CD4-positive, alpha-beta memory T cell (primary cell): ENCODE results near the gene VTA1. TPM values are rescaled to one million over a fixed set of nuclear protein-coding genes. Genes with fewer than 3 reads are reported as not detected.

Source experiments
- CTCF ChIA-PET: fragments of 350-600 bp; sonication (Branson Sonifier 250); formaldehyde crosslinking; loops from one replicate; lab custom pipeline; 2021; ENCODE audit warnings: inconsistent platforms; ENCODE audit not compliant: partially characterized antibody; lab: Charles Lee
- POLR2A ChIA-PET: fragments of 350-600 bp; sonication (Branson Sonifier 250); formaldehyde crosslinking; loops from one replicate; lab custom pipeline; 2021; ENCODE audit not compliant: partially characterized antibody; lab: Charles Lee
- DNase-seq, 5 donors: peaks; one replicate each; pipeline versions ENCODE4 v3.0.0 to v3.0.0-alpha.2; 2020 to 2022; ENCODE audit warnings: mixed read lengths in 1 of 5
- H3K27ac ChIP-seq: one replicate; pipeline ENCODE4 v1.7.0; 2013; ENCODE audit warnings: low read depth, low read length
- H3K27me3 ChIP-seq: 2 replicates; pipeline ENCODE4 v1.7.0; 2013; ENCODE audit warnings: mild to moderate bottlenecking, low read length, moderate library complexity; ENCODE audit not compliant: insufficient read depth
- H3K36me3 ChIP-seq: 2 replicates; pipeline ENCODE4 v1.7.0; 2013; ENCODE audit warnings: mild to moderate bottlenecking, low read length, moderate library complexity; ENCODE audit not compliant: insufficient read depth
- H3K4me1 ChIP-seq: 2 replicates; pipeline ENCODE4 v1.7.0; 2013; ENCODE audit warnings: mild to moderate bottlenecking, low read length, moderate library complexity; ENCODE audit not compliant: insufficient read depth
- H3K4me3 ChIP-seq, 2 donors: one replicate each; pipeline ENCODE4 v1.7.0; 2013; ENCODE audit warnings: low read length in 2 of 2, mild to moderate bottlenecking in 1 of 2
- H3K9me3 ChIP-seq, 2 donors: one replicate each; pipeline ENCODE4 v1.7.0; 2013; ENCODE audit warnings: low read length in 2 of 2, control low read depth in 1 of 2; ENCODE audit not compliant: control insufficient read depth in 1 of 2
- H3K27ac Mint-ChIP-seq, 7 donors: one replicate each; pipeline ENCODE4 v1.8.0; 2020 to 2021; ENCODE audit warnings: mixed read lengths in 7 of 7, mild to moderate bottlenecking in 6 of 7, inconsistent platforms in 3 of 7, moderate library complexity in 3 of 7
- H3K27me3 Mint-ChIP-seq, 2 donors: one replicate each; pipeline ENCODE4 v1.8.0; 2020 to 2021; ENCODE audit warnings: mixed read lengths in 2 of 2
- H3K36me3 Mint-ChIP-seq, 2 donors: one replicate each; pipeline ENCODE4 v1.8.0; 2020 to 2021; ENCODE audit warnings: mixed read lengths in 2 of 2, inconsistent platforms in 1 of 2, mild to moderate bottlenecking in 1 of 2
- H3K4me1 Mint-ChIP-seq, 4 donors: one replicate each; pipeline ENCODE4 v1.8.0; 2020 to 2021; ENCODE audit warnings: mixed read lengths in 4 of 4, mild to moderate bottlenecking in 1 of 4
- H3K4me3 Mint-ChIP-seq, 8 donors: one replicate each; pipeline ENCODE4 v1.8.0; 2020 to 2021; ENCODE audit warnings: mixed read lengths in 8 of 8, mild to moderate bottlenecking in 7 of 8, moderate library complexity in 6 of 8, inconsistent platforms in 3 of 8
- H3K9me3 Mint-ChIP-seq, 8 donors: one replicate each; pipeline ENCODE4 v1.8.0; 2020 to 2021; ENCODE audit warnings: mixed read lengths in 8 of 8, mild to moderate bottlenecking in 5 of 8, inconsistent platforms in 3 of 8, moderate library complexity in 1 of 8
- intact Hi-C: fragments of 100-400 bp; cut with micrococcal nuclease; formaldehyde crosslinking; loops from one replicate; pipeline ENCODE4 v1.15.1; 2023
- polyA plus RNA-seq, 2 donors: library from polyadenylated mRNA; unstranded; fragments of 300-500 nt; fragmentation: Illumina TruSeq; gene quantifications; one replicate each; pipeline ENCODE4 v1.2.3, GENCODE V29; 2021
- total RNA-seq, 2 experiments: library from RNA; stranded (reverse); gene quantifications; one replicate each; pipeline ENCODE4 v1.2.3, GENCODE V29; 2021

Gene VTA1
- total and polyA plus RNA-seq, 4 experiments from 2014 or later = 31.2 to 79.7 (median 42.8) TPM

GRCh38 chr6:142192343-142192742 lies 45.3 kb downstream of the VTA1 start:
- Histone ChIP-seq H3K27ac (no peak overlapping the region), H3K9me3 (no peaks in the 10 kb centered on the region), H3K36me3 (no peaks in the 10 kb centered on the region), H3K27me3 (no peaks in the 10 kb centered on the region), H3K4me3 (no peak overlapping the region), H3K4me1 (peaks cover 22% of the 10 kb centered on the region)
- Mint-ChIP-seq H3K27ac (no peak overlapping the region), H3K36me3 (peaks cover 18 to 40% of the 10 kb centered on the region in 2 donors), H3K4me3 (no peak overlapping the region), H3K4me1 (peaks cover 25 to 50% (median 37%) of the 10 kb centered on the region in 4 donors), H3K9me3 (no peaks in the 10 kb centered on the region), H3K27me3 (no peaks in the 10 kb centered on the region)
- no peak for DNase-seq
- CTCF ChIA-PET = interaction anchor here (1.5 kb wide), 1 partner anchor 16 kb away, joined by 7 read pairs; no protein-coding TSS in a partner anchor
- intact Hi-C loops = no loop called here
- POLR2A ChIA-PET = no interaction called here

DNA sequence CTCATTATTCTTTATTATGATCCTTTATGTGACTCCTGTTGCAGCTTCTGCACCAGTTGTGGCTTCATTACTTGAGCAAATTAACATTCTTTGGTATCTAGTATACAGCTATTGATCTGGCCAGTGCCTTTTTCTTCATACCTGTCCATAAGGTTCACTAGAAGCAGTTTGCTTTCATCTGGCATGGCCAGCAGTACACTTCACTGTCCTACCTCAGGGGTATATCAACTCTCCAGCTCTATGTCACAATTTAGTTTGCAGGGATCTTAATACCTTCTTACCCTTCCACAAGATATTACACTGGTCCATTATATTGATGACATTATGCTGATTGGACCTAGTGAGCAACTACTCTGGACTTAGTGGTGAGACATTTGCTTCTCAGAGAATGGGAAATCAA lies 46.6 kb downstream of the VTA1 start:
- peaks cover 25 to 50% (median 37%) of the 10 kb centered on the region in 4 donors for H3K4me1 Mint-ChIP-seq
- intact Hi-C loops = no loop called here
- no peak overlapping the region for H3K4me3 ChIP-seq
- H3K9me3 Mint-ChIP-seq = no peaks in the 10 kb centered on the region
- no peak overlapping the region for H3K27ac ChIP-seq
- no peaks in the 10 kb centered on the region for H3K27me3 ChIP-seq
- no peaks in the 10 kb centered on the region for H3K9me3 ChIP-seq
- peaks cover 22 to 42% of the 10 kb centered on the region in 2 donors for H3K36me3 Mint-ChIP-seq
- H3K27me3 Mint-ChIP-seq = no peaks in the 10 kb centered on the region
- CTCF ChIA-PET = interaction anchor here (1.5 kb wide), 1 partner anchor 14 kb away, joined by 7 read pairs; no protein-coding TSS in a partner anchor
- peak overlapping the region in 1 of 7 donors; percentile 21 for H3K27ac Mint-ChIP-seq
- no peaks in the 10 kb centered on the region for H3K36me3 ChIP-seq
- DNase-seq = no peak
- POLR2A ChIA-PET = no interaction called here
- no peak overlapping the region for H3K4me3 Mint-ChIP-seq
- H3K4me1 ChIP-seq = peaks cover 22% of the 10 kb centered on the region

- DNase-seq = no peak
- Histone ChIP-seq H3K4me1 (peaks cover 22% of the 10 kb centered on the region), H3K36me3 (peaks cover 7% of the 10 kb centered on the region), H3K4me3 (no peak overlapping the region), H3K27ac (no peak overlapping the region), H3K9me3 (no peaks in the 10 kb centered on the region), H3K27me3 (no peaks in the 10 kb centered on the region)
- H3K36me3 Mint-ChIP-seq = peaks cover 25 to 51% of the 10 kb centered on the region in 2 donors
- H3K27ac Mint-ChIP-seq = peak overlapping the region in 4 of 7 donors; percentile 2 to 42 (median 33)
- intact Hi-C loops = no loop called here
- H3K4me1 Mint-ChIP-seq = peaks cover 26 to 49% (median 37%) of the 10 kb centered on the region in 4 donors
- CTCF ChIA-PET = interaction anchor here (0.6 to 2.9 kb wide), 3 partner anchors 12 to 371 kb away, joined by 4 to 14 read pairs (median 14); no protein-coding TSS in a partner anchor
- POLR2A ChIA-PET = no interaction called here
- H3K27me3 Mint-ChIP-seq = no peaks in the 10 kb centered on the region
- no peak overlapping the region for H3K4me3 Mint-ChIP-seq
- H3K9me3 Mint-ChIP-seq = no peaks in the 10 kb centered on the region
Measured at GRCh38 chr6:142195862-142196541, 48.9 kb downstream of the VTA1 start.

- POLR2A ChIA-PET = no interaction called here
Measured at GRCh38 chr6:142200846-142201628, 54.0 kb downstream of the VTA1 start.

GRCh38 chr6:142207265-142207877 lies 60.3 kb downstream of the VTA1 start:
- peak overlapping the region in 2 of 7 donors; percentile 35 to 74 for H3K27ac Mint-ChIP-seq

More at GRCh38 chr6:142200846-142201628, 54.0 kb downstream of the VTA1 start:
- no peaks in the 10 kb centered on the region for H3K27me3 ChIP-seq
- H3K4me1 ChIP-seq = peaks cover 2% of the 10 kb centered on the region
- Mint-ChIP-seq H3K4me1 (peaks cover 5 to 11% (median 9%) of the 10 kb centered on the region in 4 donors), H3K27ac (peak overlapping the region in 4 of 7 donors; percentile 7 to 42 (median 24)), H3K36me3 (peaks cover 45 to 62% of the 10 kb centered on the region in 2 donors), H3K4me3 (no peak overlapping the region), H3K27me3 (no peaks in the 10 kb centered on the region), H3K9me3 (no peaks in the 10 kb centered on the region)
- no peak overlapping the region for H3K4me3 ChIP-seq
- intact Hi-C loops = no loop called here
- H3K36me3 ChIP-seq = peaks cover 13% of the 10 kb centered on the region
- H3K27ac ChIP-seq = no peak overlapping the region
- no peak for DNase-seq
- CTCF ChIA-PET = no interaction called here
- no peaks in the 10 kb centered on the region for H3K9me3 ChIP-seq

GRCh38 chr6:142210606-142211005 lies 63.5 kb downstream of the VTA1 start:
- H3K4me1 ChIP-seq = no peaks in the 10 kb centered on the region
- intact Hi-C loops = no loop called here
- no peak overlapping the region for H3K4me3 ChIP-seq
- POLR2A ChIA-PET = no interaction called here
- H3K4me1 Mint-ChIP-seq = peaks cover 0 to 5% (median 2%) of the 10 kb centered on the region in 4 donors
- H3K36me3 Mint-ChIP-seq = peaks cover 75 to 77% of the 10 kb centered on the region in 2 donors
- H3K9me3 ChIP-seq = no peaks in the 10 kb centered on the region
- no peak overlapping the region for H3K27ac ChIP-seq
- H3K27me3 Mint-ChIP-seq = no peaks in the 10 kb centered on the region
- no peaks in the 10 kb centered on the region for H3K27me3 ChIP-seq
- H3K27ac Mint-ChIP-seq = peak overlapping the region in 2 of 7 donors; percentile 11 to 68
- no peak overlapping the region for H3K4me3 Mint-ChIP-seq
- H3K9me3 Mint-ChIP-seq = peaks cover 0 to 14% (median 7%) of the 10 kb centered on the region in 8 donors
- H3K36me3 ChIP-seq = peaks cover 7% of the 10 kb centered on the region
- CTCF ChIA-PET = no interaction called here
- DNase-seq = no peak

More at GRCh38 chr6:142207265-142207877, 60.3 kb downstream of the VTA1 start:
- Mint-ChIP-seq H3K27me3 (no peaks in the 10 kb centered on the region), H3K4me3 (no peak overlapping the region), H3K4me1 (peaks cover 0 to 5% (median 2%) of the 10 kb centered on the region in 4 donors), H3K36me3 (peaks cover 69% of the 10 kb centered on the region in 2 donors), H3K9me3 (peaks cover 0 to 4% (median 0%) of the 10 kb centered on the region in 8 donors)
- Histone ChIP-seq H3K9me3 (no peaks in the 10 kb centered on the region), H3K36me3 (peaks cover 9% of the 10 kb centered on the region), H3K4me1 (no peaks in the 10 kb centered on the region), H3K27ac (no peak overlapping the region), H3K27me3 (no peaks in the 10 kb centered on the region), H3K4me3 (no peak overlapping the region)
- peak; percentile 27 to 42 (median 33) for DNase-seq
- CTCF ChIA-PET = interaction anchor here (0.7 to 2.7 kb wide), 24 partner anchors 8 to 530 kb away, joined by 3 to 19 read pairs (median 5); partner anchors contain the start of genes NMBR and VTA1
- POLR2A ChIA-PET = no interaction called here
- intact Hi-C loops = loop anchor here (1.0 kb wide), 2 partner anchors 60 to 95 kb away; partner anchors contain the start of genes NMBR and VTA1
